ENCODE data around the gene SH3PXD2B. TPM values are rescaled to one million over a fixed set of nuclear protein-coding genes. Genes with fewer than 3 reads are reported as not detected.

The SH3PXD2B gene
- polyA plus RNA-seq, 3 donors from 2014 or later = not detected

DNA sequence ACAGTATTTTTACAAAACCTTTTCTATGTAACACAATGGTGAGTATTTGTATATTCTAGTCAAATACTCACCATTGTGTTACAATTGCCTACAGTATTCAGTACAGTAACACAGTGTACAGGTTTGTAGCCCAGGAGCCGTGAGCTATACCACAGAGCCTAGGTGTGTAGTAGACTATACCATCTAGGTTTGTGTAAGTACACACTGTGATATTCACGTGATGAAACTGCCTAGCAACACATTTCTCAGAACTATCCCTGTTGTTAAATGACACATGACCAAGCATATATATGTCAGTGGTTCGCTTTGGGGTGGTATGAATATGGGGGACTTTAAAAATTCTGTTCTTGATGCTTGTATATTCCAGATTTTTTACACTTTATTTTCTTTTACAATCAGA lies 21.3 kb downstream of the SH3PXD2B start:
- Mint-ChIP-seq H3K9me3 (no peaks in the 10 kb centered on the region), H3K4me3 (no peak overlapping the region), H3K27me3 (ENCODE audit: low read depth in 3 of 3) (peaks cover 0 to 5% (median 2%) of the 10 kb centered on the region in 3 donors), H3K36me3 (no peaks in the 10 kb centered on the region), H3K27ac (no peak overlapping the region), H3K4me1 (no peaks in the 10 kb centered on the region)
- DNase-seq = no peak

DNA sequence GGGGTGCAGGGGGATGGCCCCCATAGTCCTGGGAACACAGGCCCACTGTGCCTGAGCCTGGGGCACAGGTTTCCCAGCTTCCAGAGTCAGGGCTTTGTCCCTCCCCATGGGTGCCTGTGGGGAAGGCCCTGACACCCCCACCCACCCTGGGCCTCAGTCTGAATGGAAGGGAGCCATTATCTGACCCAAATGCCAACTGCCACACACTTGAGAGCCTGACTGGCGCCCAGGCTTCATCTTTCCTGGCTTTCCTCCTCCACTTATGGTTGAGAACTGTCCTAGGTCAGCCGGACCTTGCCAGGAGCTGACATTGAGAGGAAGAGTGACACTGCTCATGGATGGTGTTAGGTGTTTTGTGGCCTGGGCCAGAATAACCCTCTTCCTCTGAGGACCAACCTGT lies 24.0 kb downstream of the SH3PXD2B start:
- Mint-ChIP-seq H3K9me3 (no peaks in the 10 kb centered on the region), H3K36me3 (no peaks in the 10 kb centered on the region), H3K4me3 (no peak overlapping the region), H3K27ac (no peak overlapping the region), H3K4me1 (no peaks in the 10 kb centered on the region), H3K27me3 (ENCODE audit: low read depth in 3 of 3) (peaks cover 2 to 5% (median 3%) of the 10 kb centered on the region in 3 donors)
- DNase-seq = no peak

DNA sequence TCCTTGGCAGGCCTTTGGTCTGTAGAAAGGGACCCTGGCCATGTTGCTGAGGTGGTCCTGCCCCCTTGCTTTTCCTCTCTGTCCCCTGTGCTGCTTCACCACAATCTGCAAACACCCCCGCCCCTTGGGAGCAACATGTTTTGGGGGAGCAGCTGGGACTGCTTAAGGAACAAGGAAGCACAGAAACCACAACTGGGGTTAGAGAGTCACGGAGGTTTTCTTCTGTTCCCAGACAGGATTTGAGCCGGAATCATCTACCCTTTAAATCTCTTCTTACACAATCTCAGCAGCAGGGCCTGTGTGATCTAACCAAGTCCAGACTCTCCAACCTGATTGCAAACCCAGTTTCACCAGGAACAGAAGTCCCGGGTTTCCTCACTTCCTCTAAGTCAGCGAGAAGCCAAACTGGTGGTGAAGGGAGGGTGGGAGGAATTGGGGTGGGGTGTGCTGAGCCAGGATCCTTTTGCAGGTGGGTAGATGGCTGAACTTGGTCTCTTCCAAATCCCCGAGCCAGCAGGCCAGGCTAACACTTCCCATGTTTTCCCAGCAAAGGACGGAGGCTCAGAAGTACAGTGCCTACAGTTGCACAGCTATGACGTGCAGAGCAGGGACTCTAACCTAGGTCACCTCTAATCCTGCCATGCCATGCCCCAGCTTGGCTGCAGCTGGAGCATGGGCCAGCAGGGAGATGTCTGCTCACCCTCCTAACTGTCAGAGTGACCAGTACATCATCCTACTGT lies 25.0 kb downstream of the SH3PXD2B start:
- H3K4me1 Mint-ChIP-seq = no peaks in the 10 kb centered on the region
- no peak overlapping the region for H3K27ac Mint-ChIP-seq
- no peaks in the 10 kb centered on the region for H3K36me3 Mint-ChIP-seq
- H3K4me3 Mint-ChIP-seq = no peak overlapping the region
- peaks cover 2 to 3% (median 3%) of the 10 kb centered on the region in 3 donors for H3K27me3 Mint-ChIP-seq (ENCODE audit: low read depth in 3 of 3)
- H3K9me3 Mint-ChIP-seq = no peaks in the 10 kb centered on the region
- DNase-seq = no peak

DNA sequence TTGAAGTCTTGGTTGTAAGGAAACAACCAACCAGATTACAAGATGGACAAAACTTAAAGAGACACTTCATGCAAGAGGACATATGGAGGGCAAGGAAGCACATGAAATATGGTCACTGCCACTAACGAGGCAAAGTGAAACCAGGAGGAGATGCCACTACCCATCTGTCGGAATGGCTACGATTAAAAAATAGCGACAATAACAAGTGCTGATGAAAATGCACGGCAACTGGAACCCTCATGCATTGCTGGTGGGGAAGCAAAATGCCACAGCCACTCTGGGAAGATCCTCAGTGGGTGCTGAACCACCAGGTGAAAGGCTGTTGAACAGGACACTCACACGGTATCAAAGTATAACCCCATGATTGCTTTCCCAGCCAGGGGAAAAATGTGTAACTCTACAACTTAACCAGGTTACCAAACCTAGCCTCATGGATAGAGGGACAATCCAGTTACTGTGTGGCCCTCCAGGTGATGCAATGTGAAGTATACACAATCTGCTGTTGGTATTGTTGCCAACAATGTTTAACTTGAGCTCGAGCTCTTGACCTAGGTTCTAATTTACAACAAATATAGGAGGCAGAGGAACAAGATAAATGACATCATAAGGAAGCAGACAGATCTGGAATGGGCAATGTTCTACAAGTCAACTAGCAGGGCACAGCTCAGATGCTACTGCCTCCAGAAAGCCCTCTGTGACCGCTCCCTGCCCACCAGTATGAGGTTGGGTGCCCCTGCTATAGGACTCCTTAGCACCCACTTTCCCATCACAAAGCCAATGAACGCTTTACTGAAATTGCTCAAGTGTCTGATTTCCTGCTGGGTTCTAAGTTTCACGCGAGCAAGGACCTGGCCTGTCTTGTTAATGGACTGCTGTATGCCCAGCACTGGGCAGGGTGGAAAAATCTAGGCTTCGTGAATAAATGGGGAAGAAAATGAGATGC lies 25.8 kb downstream of the SH3PXD2B start:
- H3K4me1 Mint-ChIP-seq = no peaks in the 10 kb centered on the region
- no peaks in the 10 kb centered on the region for H3K36me3 Mint-ChIP-seq
- no peak overlapping the region for H3K27ac Mint-ChIP-seq
- H3K4me3 Mint-ChIP-seq = no peak overlapping the region
- H3K9me3 Mint-ChIP-seq = no peaks in the 10 kb centered on the region
- H3K27me3 Mint-ChIP-seq (ENCODE audit: low read depth in 3 of 3) = peaks cover 0 to 3% (median 0%) of the 10 kb centered on the region in 3 donors
- no peak for DNase-seq

DNA sequence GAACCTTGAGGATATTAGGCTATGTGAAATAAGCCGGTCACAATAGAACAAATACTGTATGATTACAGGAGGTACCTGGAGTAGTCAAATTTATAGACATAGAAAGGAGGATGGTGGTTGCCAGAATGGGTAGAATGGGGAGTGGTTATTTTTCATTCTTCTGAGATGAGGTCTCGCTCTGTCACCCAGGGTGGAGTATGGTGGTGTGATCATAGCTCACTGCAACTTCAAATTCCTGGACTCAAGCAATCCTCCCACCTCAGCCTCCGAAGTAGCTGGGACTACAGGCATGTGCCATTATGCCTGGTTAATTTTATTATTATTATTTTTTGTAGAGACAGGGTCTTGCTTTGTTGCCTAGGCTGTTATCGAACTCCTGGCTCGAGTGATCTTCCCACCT lies 27.1 kb downstream of the SH3PXD2B start:
- no peak for DNase-seq
- Mint-ChIP-seq H3K4me1 (no peaks in the 10 kb centered on the region), H3K27ac (no peak overlapping the region), H3K9me3 (no peaks in the 10 kb centered on the region), H3K36me3 (no peaks in the 10 kb centered on the region), H3K4me3 (no peak overlapping the region), H3K27me3 (ENCODE audit: low read depth in 3 of 3) (peaks cover 0 to 3% (median 0%) of the 10 kb centered on the region in 3 donors)

DNA sequence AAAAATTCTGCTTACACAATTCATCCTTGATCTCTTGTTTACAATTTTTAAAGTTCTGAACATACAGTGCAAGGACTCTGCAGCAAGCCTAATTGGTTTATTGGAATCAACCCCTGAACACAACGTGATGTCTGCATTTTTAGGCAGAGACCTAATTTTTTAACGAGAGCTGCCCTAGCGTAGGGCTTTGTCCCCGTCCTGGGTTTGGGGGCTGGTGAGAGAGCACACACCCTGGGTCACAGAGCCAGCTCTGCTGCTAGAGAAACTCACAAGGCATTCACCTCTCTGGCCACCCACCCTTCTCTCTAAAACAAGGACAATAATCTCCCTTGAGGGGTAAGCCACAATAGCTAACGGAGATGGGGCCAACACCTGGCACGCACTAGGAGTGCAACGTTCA lies 28.2 kb downstream of the SH3PXD2B start:
- H3K36me3 Mint-ChIP-seq = no peaks in the 10 kb centered on the region
- no peak for DNase-seq
- H3K9me3 Mint-ChIP-seq = no peaks in the 10 kb centered on the region
- H3K27me3 Mint-ChIP-seq (ENCODE audit: low read depth in 3 of 3) = peaks cover 0 to 6% (median 3%) of the 10 kb centered on the region in 3 donors
- H3K27ac Mint-ChIP-seq = no peak overlapping the region
- H3K4me1 Mint-ChIP-seq = no peaks in the 10 kb centered on the region
- no peak overlapping the region for H3K4me3 Mint-ChIP-seq

DNA sequence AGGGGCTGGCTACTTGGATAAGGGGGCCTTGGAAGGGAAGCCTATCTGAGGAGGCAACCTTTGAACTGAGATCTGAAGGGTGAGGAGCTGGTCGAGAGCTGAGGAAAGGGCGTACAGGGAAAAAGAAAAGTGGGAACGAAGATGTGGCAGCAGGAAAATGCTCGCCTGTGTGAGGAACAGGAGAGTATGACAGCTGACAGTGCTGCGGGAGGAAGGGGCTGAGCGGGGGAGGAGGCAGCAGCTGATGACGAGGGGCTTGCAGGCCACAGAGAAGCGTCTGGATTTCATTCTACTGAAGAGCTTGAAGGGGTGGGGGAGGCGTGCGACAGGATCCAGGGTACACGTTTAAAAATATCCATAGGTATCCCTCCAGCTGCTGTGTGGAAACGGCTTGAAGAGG lies 28.9 kb downstream of the SH3PXD2B start:
- peaks cover 0 to 7% (median 3%) of the 10 kb centered on the region in 3 donors for H3K27me3 Mint-ChIP-seq (ENCODE audit: low read depth in 3 of 3)
- no peak overlapping the region for H3K27ac Mint-ChIP-seq
- H3K36me3 Mint-ChIP-seq = no peaks in the 10 kb centered on the region
- H3K4me1 Mint-ChIP-seq = no peaks in the 10 kb centered on the region
- no peak overlapping the region for H3K4me3 Mint-ChIP-seq
- H3K9me3 Mint-ChIP-seq = no peaks in the 10 kb centered on the region
- DNase-seq = no peak

DNA sequence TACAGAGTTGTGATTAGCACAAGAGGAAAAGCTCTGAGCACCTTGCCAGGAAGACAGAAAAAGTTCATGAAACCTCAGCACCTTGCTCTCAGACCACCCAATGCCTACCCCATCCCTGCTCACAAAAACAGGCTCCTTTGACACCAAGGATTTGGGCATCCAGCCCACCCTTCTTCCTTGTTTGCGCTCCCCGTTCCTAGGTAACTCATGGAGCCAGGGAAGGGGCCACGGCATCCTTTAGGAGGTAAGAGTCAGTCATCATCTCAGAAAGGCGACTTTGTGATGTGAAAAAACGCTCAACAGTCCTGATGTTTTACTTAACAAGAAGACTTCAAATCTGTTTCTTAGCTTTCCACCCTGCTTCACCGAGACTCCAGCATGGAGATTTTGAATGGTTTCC lies 29.5 kb downstream of the SH3PXD2B start:
- Mint-ChIP-seq H3K27ac (no peak overlapping the region), H3K36me3 (no peaks in the 10 kb centered on the region), H3K9me3 (no peaks in the 10 kb centered on the region), H3K4me1 (no peaks in the 10 kb centered on the region), H3K27me3 (ENCODE audit: low read depth in 3 of 3) (peaks cover 0 to 7% (median 3%) of the 10 kb centered on the region in 3 donors), H3K4me3 (no peak overlapping the region)
- DNase-seq = no peak

DNA sequence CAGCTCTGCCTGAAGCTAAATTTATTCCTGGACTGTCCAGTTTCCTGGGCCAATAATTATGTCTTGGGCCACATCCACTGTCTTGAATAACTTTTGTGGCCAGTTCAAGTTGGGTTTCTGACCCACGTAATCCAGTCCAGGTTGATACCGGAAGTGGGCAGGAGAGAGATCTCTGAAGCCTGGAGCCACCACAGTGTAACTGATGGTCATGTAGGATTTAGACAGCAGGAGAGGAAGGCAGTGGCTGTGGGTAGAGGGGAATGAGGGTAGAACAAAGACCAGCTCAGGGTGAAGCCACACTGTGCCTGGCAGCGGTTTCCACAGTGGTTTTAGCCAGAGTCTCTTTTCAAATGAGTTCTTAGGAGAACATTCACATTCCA lies 30.2 kb downstream of the SH3PXD2B start:
- Mint-ChIP-seq H3K4me1 (no peaks in the 10 kb centered on the region), H3K4me3 (no peak overlapping the region), H3K27ac (no peak overlapping the region), H3K9me3 (no peaks in the 10 kb centered on the region), H3K27me3 (ENCODE audit: low read depth in 3 of 3) (peaks cover 0 to 7% (median 3%) of the 10 kb centered on the region in 3 donors), H3K36me3 (no peaks in the 10 kb centered on the region)
- DNase-seq = no peak

DNA sequence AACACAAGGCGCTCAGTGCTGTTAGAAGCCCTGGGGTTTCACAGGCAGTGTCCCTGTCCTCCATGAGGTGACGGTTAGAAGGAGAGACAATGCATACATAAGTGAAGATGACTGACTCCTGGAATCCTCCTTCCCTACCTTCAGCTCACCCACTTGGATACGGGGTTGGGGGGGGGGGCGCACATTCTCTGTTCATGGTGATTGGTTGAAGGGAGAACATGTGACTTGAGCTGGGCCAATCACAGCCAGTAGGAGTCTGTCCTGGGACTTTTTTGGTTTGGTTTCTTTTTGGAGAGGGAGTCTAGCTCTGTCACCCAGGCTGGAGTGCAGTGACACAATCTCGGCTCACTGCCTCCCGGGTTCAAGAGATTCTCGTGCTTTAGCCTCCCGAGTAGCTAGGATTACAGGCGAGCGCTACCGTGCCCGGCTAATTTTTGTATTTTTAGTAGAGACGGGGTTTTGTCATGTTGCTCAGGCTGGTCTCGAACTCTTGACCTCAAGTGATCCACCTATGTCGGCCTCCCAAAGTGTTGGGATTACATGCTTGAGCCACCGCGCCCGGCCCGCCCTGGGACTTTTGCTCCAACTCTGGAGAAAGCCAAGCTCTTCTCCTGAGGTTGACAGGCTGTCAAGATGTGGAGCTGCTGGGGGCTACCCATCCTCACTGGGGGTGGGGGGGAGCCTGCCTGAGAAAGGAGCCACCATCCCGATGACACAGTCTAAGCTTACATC lies 30.8 kb downstream of the SH3PXD2B start:
- H3K27ac Mint-ChIP-seq = no peak overlapping the region
- H3K9me3 Mint-ChIP-seq = no peaks in the 10 kb centered on the region
- no peaks in the 10 kb centered on the region for H3K36me3 Mint-ChIP-seq
- H3K4me3 Mint-ChIP-seq = no peak overlapping the region
- H3K4me1 Mint-ChIP-seq = no peaks in the 10 kb centered on the region
- DNase-seq = no peak
- peaks cover 0 to 7% (median 3%) of the 10 kb centered on the region in 3 donors for H3K27me3 Mint-ChIP-seq (ENCODE audit: low read depth in 3 of 3)

DNA sequence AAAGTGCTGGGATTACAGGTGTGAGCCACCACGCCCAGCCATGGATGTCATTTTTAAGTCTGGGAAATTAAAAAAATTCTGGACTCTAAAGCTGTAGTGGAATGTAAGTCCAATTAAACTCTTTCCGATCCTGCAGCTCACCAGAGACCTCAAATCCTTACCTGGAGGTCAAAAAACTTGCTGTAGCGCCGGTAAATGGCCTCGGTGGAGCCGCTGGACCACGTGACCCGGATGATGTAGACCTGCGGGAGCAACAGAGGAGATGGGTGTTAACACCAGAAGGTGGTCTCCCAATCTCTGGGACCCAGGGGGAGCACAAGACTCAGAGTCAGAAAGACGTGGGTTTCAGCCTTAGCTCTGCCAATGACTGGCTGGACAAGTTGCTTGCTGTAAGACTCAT lies 32.1 kb downstream of the SH3PXD2B start:
- Mint-ChIP-seq H3K27me3 (ENCODE audit: low read depth in 3 of 3) (peaks cover 3 to 10% (median 7%) of the 10 kb centered on the region in 3 donors), H3K36me3 (no peaks in the 10 kb centered on the region), H3K9me3 (no peaks in the 10 kb centered on the region), H3K4me3 (no peak overlapping the region), H3K4me1 (no peaks in the 10 kb centered on the region), H3K27ac (no peak overlapping the region)
- no peak for DNase-seq

DNA sequence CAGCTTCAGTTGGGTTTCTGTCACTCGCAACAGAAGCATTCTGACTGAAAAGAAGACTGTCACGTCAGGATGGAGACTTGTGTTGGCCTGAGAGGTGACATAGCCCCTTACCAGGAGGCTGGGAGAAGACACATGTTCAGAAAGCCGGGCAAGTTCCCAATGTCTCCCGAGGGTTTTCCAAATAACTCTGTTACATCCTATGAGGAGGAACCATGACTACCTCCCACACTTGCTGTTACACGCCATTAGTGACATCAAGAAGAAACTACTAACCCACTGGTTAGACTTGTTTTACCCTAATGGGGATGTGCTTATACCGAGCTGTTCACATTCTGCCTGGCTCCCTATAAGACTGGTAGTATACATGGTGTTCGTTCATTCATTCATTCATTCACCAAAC lies 33.3 kb downstream of the SH3PXD2B start:
- H3K36me3 Mint-ChIP-seq = no peaks in the 10 kb centered on the region

DNA sequence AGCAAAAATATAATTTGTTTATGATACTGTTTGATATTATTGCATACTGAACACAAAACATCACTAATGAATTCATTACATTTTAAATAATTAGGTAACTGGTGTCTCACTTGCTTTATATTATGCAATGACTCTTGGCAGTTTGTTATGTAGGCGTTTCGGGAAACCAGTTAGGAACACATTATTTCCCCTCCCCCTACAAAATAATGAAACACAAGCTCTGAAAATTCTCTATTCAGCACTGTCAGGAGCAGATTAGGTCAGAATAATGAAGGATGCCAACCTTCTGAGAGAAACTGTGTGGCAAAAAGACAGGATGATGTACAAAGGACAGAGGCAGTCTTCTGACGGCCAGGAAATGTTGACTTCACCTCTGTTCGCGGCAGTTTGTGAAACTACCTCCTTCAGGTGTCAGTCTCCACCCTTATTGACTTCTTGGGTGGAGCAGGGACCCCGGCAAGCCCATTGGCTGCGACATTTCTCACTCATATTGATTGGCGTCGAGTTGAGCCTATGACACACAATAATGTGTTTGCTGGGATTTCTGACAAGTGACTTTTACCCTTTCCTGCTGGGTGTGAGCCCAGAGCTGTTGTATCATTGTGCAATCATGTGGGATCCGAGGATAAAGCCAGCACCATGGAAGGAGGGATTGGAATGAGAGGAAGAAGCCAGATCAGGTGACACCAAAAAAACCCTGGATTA lies 33.9 kb downstream of the SH3PXD2B start:
- Mint-ChIP-seq H3K27me3 (ENCODE audit: low read depth in 3 of 3) (peaks cover 3 to 10% (median 3%) of the 10 kb centered on the region in 3 donors), H3K36me3 (no peaks in the 10 kb centered on the region), H3K27ac (no peak overlapping the region), H3K4me1 (no peaks in the 10 kb centered on the region), H3K4me3 (peak overlapping the region in 1 of 5 donors; percentile 10), H3K9me3 (no peaks in the 10 kb centered on the region)
- DNase-seq = peak in 1 of 3 donors; percentile 3

More for the DNA sequence above, 33.3 kb downstream of the SH3PXD2B start:
- Mint-ChIP-seq H3K9me3 (no peaks in the 10 kb centered on the region), H3K27ac (no peak overlapping the region), H3K27me3 (ENCODE audit: low read depth in 3 of 3) (peaks cover 3 to 10% (median 3%) of the 10 kb centered on the region in 3 donors), H3K4me1 (no peaks in the 10 kb centered on the region), H3K4me3 (no peak overlapping the region)
- no peak for DNase-seq
